Raji (cell line): ENCODE data around the gene TSPAN15.

Source experiments
- POLR2A ChIP-seq: IDR thresholded peaks from 2 replicates; pipeline ENCODE4 v1.6.1; 2011; ENCODE audit warnings: low read depth, low read length, control low read depth; ENCODE audit not compliant: insufficient read depth

Gene TSPAN15

GRCh38 chr10:69467928-69468750 lies 16.9 kb downstream of the TSPAN15 start:
- no peak for TF ChIP-seq POLR2A

GRCh38 chr10:69468751-69469089 lies 17.5 kb downstream of the TSPAN15 start:
- TF ChIP-seq POLR2A, result no peak

- no peak for TF ChIP-seq POLR2A
Measured at GRCh38 chr10:69469976-69470375, 18.7 kb downstream of the TSPAN15 start.

- TF ChIP-seq POLR2A, result no peak
Measured at GRCh38 chr10:69470463-69471384, 19.5 kb downstream of the TSPAN15 start.

GRCh38 chr10:69472142-69472541 lies 20.9 kb downstream of the TSPAN15 start:
- no peak for TF ChIP-seq POLR2A

- TF ChIP-seq POLR2A, result no peak
Measured at GRCh38 chr10:69472544-69472943, 21.3 kb downstream of the TSPAN15 start.

GRCh38 chr10:69473304-69473990 lies 22.2 kb downstream of the TSPAN15 start:
- TF ChIP-seq POLR2A, result no peak

- no peak for TF ChIP-seq POLR2A
Measured at GRCh38 chr10:69474742-69475432, 23.6 kb downstream of the TSPAN15 start.

GRCh38 chr10:69475433-69475830 lies 24.2 kb downstream of the TSPAN15 start:
- TF ChIP-seq POLR2A, result no peak

GRCh38 chr10:69477968-69478597 lies 26.8 kb downstream of the TSPAN15 start:
- no peak for TF ChIP-seq POLR2A

- TF ChIP-seq POLR2A, result no peak
Measured at GRCh38 chr10:69479240-69480067, 28.2 kb downstream of the TSPAN15 start.

- no peak for TF ChIP-seq POLR2A
Measured at GRCh38 chr10:69480068-69480412, 28.8 kb downstream of the TSPAN15 start.

GRCh38 chr10:69481305-69481704 lies 30.0 kb downstream of the TSPAN15 start:
- no peak for TF ChIP-seq POLR2A
